UCSD-AML1 (cell line): ENCODE results near the gene GPC3.
A peak's percentile ranks its signal among the peaks of the same experiment; 100 is the strongest.

Experiments used
- DNase-seq: peaks from one replicate; lab custom pipeline; 2025; ENCODE audit not compliant: unreplicated experiment; lab: John Stamatoyannopoulos, UW

The GPC3 gene

GRCh38 chrX:133706890-133707289 lies 278.5 kb downstream of the GPC3 start:
- no peak for DNase-seq

DNA sequence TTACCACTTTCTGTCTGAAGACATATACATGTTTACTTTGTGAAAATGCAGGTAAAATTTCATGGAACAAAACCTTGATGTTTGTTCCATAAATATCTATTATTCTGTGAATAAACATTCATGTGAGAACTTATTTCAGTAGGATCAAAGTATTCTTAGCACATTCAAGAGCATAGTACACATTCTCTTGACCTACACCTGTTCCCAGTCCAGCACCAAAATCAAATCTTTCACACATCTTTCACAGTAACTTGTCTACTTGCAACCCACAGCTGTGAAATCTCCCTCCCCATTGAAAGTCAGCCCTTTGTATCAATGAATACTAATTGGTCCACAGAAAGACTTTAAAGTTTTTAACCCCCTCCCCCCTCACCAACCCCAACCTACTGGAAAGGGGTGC lies 283.2 kb downstream of the GPC3 start:
- no peak for DNase-seq

DNA sequence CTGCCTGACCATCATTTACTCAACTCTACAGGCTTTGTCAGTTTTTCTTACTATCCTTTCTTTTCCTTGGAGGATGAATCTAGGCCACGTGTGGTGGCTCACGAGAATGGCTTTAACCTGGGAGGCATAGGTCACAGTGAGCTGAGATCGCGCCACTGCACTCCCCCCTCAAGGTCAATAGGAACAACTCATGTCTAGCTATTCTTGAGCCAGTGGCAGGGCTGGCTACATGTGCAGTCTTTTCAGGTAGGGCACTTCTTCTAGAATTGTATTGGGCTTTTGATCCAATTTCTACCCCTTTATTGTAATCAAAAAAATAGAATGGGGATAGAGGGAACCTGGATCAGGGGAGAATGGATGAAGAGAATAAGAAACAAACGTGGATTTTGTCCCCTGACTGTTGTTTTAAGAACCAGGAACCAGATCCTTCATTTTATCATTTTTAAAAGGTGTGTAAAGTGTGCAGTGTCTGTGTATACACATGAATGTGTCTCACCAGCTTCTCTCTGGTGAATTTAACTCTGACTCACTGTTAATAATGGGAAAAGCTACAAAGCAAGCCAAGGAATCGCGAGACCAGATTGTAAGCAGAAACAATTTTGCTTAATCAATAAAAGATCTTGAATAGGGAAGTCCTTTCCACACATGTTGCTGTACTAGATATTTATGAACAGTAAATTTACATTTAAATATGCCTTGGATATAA lies 286.2 kb downstream of the GPC3 start:
- DNase-seq, result no peak

DNA sequence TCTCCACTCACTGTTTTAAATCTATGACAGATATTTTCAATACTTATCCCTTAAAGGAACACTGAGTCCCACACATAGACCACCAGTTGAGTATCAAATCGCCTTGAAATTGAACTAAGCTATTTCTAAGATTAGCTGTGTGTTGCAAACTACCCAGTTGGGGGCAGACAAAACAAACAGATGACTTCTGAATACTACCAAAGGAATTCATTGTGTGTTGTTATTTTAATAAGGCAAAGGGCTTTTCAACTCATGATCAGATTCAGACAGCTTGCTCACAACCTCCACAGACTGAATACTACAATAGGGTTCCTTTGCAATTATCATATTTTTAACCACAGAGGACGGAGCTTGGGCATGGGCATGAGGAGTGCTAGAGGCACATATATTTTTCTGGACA lies 287.1 kb downstream of the GPC3 start:
- DNase-seq, result no peak

DNA sequence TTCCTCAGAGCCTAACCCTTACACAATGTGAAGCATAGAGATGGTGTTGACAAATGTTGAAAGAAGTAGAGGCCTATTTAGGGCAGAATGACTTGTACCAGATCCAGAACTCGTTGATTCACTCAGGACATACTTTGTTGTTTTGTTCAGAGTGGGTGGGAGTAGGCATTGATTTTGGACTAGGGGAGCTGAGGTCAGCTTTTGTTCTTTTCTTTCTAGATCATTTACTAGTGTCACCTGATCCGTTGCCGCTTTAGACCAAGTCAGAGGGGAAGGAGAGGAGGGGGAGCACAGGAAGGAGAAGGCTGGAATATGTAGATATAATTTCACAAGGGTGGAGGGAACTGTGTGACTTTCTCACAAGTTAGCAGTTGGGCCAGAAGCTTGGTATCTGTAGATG lies 287.7 kb downstream of the GPC3 start:
- no peak for DNase-seq

- no peak for DNase-seq
Measured at GRCh38 chrX:133689997-133690599, 295.3 kb downstream of the GPC3 start.

GRCh38 chrX:133685822-133686221 lies 299.6 kb downstream of the GPC3 start:
- no peak for DNase-seq

- DNase-seq, result no peak
Measured at GRCh38 chrX:133681897-133682296, 303.5 kb downstream of the GPC3 start.

- peak; percentile 11 for DNase-seq
Measured at GRCh38 chrX:133681421-133681820, 304.0 kb downstream of the GPC3 start.

GRCh38 chrX:133677123-133678063 lies 308.0 kb downstream of the GPC3 start:
- DNase-seq, result no peak

DNA sequence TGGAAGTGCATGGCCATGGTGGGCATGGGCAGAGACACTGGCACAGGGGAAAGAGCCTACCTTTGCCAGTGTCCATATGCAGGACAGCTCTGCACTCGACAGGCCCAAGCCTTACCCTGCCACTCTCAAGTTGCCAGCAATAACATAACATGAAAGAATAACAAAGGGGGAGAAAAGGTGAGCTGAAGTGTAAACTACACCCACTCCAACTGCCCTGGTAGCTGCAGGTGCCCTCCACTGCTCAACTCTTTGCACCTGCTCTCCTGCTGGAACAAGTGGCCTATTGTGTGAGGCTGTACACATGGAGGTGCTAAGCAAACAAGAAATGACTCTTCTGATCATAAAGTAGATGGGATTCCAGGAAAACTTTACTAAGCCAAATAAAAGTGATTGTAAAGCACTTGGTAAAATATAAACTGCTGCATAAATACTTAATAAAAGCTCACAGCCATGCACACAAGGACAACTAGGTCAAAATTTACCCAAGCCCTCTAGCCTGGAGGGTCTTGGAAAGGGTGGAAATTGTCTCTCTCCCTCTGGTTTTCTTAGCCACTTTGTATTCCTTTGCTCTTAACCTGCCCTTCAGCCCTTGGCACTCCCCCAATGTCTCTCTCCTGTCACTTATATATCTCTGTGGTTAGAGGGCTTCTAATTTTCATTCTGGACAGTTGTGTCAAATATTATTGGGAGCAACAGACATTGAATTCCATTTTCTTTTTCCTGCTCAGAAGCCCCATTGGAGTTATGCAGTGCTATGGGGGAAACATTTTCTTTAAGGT lies 308.9 kb downstream of the GPC3 start:
- no peak for DNase-seq

GRCh38 chrX:133674726-133675470 lies 310.5 kb downstream of the GPC3 start:
- DNase-seq, result no peak

GRCh38 chrX:133670383-133670782 lies 315.0 kb downstream of the GPC3 start:
- DNase-seq, result no peak

DNA sequence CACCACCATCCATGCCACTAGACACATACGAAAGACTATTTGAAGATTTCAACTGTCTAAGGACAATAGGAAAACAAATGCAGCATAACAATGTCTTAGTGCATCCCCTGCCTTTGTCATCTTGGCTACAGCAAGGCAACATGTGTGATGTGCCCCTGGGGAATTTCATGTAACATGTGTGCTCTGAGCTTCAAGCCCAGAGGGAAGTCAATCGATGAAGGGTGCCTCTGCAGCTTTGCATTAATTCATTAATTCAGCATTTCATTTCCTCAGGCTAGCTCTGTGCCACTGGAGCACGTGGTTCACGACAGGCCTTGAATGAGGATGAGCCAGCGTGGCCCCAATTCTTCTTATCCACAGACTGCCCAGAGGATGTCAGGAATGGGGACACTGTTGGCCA lies 316.2 kb downstream of the GPC3 start:
- DNase-seq, result no peak

- DNase-seq, result no peak
Measured at GRCh38 chrX:133668225-133668931, 317.0 kb downstream of the GPC3 start.

DNA sequence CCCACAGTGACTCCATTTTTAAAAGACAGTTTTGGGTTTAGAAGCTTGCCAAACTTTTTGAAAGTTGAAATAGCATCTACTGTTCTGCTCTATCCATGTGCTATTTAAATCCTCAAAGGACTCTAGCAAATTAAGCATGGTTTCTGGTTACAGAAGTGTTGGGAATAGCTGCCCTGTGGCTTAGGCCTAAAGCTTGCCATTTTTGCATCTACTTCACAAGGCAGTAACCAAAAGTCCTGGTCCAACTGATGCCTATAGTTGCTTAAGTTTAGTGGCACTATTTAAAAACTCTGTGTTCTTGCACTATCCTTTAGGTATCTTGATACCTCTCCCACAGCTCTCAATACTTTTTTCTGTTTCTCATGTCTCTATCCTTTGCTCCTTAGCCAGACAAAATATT lies 319.1 kb downstream of the GPC3 start:
- DNase-seq, result no peak

GRCh38 chrX:133661962-133662839 lies 323.2 kb downstream of the GPC3 start:
- DNase-seq, result no peak

GRCh38 chrX:133660281-133660680 lies 325.1 kb downstream of the GPC3 start:
- no peak for DNase-seq
